Daoy (cell line): Measurements from ENCODE around the gene CHTOP. TPM values are rescaled to one million over a fixed set of nuclear protein-coding genes. Genes with fewer than 3 reads are reported as not detected.
"Not testable (repeated sequence)": the region's sequence is repeated elsewhere in the genome, so short reads cannot be mapped to it uniquely, and the experiment has no call there.

Experiments
- DNase-seq: peaks from one replicate; pipeline ENCODE4 v3.0.0-alpha.2; 2015; ENCODE audit warnings: low read depth
- total RNA-seq: library from RNA; depleted of rRNA; stranded (reverse); fragments of >200 nt; shearing (Covaris generic); gene quantifications from 2 replicates; pipeline ENCODE4 v1.2.3, GENCODE V29; 2014

Gene CHTOP
- total RNA-seq, 1 experiment from 2014 or later: 43.0 TPM

GRCh38 chr1:153659175-153659534, 25.3 kb downstream of the CHTOP start:
- no peak for DNase-seq

DNA sequence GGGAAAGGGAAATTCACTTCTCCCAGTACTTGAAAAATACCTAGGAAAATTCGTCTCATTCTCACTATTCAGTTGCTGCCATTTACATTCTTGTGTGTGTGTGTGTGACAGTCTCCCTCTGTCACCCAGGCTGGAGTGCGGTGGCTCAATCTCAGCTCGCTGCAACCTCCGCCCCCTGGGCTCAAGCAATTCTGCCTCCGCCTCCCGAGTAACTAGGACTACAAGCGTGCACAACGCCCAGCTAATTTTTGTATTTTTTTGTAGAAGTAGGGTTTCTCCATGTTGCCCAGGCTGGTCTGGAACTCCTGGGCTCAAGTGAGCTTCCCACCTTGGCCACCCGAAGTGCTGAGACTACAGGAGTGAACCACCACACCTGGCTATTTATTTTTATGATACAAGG, 25.8 kb downstream of the CHTOP start:
- DNase-seq: no peak

DNA sequence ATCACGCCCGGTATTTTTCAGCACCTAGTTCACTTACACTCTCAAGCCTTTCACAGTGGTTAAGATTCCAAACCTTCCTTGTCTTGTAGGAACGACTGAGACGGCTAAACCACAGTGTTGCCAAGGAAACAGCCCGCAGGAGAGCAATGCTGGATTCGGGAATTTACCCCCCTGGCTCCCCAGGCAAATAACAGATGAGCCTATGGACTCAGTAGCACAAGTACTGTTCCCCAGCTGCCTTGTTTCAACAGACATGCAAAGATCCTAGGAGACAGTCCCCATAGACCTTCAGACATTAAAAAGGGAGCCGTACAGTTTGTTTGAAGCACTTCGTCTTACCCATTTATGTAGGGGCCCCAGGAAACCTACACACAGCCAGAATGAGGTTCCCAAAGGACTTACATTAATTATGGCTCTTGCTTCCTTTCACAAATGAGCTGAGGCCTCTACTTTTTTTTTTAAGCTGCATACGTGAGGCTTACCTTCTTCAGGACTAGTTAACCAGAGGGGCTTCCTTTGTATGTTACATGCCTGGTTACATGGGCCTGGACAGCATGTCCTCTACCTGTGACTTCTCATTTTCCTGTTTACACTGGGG, 27.3 kb downstream of the CHTOP start:
- DNase-seq: peak; percentile 36

DNA sequence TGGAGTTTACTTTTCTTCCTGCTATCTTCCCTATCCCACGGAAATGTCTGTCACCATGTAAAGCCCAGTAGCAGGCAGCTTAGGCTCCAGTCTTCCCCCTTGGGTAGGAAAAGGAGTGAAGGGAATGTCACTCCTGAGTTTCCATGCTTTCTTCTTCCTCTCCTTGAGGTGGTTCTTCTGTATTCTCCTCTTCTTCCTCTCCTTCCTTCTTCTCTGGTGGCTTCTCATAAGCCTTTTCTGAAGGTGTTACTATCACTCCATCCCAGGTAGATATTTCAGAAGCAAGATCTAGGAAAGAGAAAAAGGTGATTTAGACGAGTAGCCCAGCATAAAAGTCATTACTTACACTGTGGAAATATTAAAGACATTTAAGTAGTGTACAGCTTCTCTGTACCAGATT, 28.4 kb downstream of the CHTOP start:
- DNase-seq: no peak

DNA sequence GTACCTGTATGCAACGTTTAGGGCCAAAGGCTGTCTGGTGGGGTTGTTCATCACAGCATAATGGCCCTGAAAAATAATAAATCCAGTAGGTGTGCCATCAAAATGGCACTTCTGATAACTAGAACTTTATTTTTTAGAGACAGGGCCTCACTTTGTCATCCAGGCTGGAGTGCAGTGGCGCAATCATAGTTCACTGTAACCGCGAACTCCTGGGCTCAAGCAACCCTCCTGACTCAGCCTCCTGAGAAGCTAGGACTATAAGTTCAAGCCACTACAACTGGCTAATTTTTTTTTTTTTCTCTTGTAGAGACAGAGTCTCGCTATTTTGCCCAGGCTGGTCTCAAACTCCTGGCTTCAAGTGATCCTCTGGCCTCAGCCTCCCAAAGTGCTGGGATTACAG, 29.3 kb downstream of the CHTOP start:
- DNase-seq: no peak

GRCh38 chr1:153667439-153667838, 33.6 kb downstream of the CHTOP start:
- no peak for DNase-seq

GRCh38 chr1:153668672-153669071, 34.8 kb downstream of the CHTOP start:
- DNase-seq: not testable (repeated sequence)

- DNase-seq: no peak
Observed at GRCh38 chr1:153669606-153670005, 35.7 kb downstream of the CHTOP start.

DNA sequence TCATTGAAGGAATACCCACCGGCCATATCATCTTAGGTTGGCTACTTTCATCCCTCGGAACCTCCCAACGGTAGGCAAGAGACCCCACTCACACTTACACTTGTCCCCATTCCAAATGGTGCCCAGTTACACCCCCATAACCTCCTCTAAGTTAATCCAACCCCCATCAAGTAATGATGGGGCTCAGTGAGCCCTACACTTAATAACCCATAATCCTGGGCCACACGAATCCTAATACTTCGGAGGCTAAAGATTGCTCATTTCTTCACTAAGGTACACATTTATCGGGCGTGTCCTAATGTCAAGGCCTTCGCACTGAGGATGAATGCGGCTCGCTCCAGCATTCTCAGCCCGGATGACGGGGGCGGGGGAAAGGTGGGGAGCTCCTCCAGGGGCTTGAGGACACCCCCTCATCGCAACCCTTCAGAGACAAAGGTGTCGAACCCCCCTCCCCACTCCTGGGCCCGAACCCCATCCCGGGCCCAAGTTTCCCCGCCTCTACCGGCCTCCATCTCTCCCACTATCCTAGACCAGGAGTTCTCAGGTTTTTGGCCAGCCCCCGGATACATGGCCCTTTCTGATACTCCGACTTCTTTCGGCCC, 36.5 kb downstream of the CHTOP start:
- no peak for DNase-seq

GRCh38 chr1:153670859-153671627, 37.2 kb downstream of the CHTOP start, which contains the start of gene ILF2:
Gene ILF2, minus strand, starts transcription at chr1:153670993. Its CDS starts 71 bp downstream, at chr1:153670922.
- DNase-seq: peak; percentile 98

- peak; percentile 82 for DNase-seq
Observed at GRCh38 chr1:153671628-153672353, 37.9 kb downstream of the CHTOP start.

DNA sequence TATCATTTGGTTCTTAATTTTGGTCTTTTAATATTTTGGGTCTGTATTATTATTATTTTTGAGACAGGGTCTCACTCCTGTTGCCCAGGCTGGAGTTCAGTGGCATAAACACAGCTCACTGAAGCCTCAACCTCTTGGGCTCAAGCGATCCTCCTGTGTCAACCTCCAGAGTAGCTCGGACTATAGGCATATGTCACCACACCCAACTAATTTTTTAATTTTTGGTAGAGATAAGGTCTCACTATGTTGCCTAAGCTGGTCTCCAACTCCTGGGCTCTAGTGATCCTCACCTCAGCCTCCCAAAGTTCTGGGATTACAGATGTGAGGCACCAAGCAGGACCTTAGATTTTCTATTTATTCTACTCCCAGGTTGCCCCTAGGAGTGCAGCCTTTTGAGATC, 39.6 kb downstream of the CHTOP start:
- DNase-seq: no peak

- DNase-seq: peak; percentile 61
Observed at GRCh38 chr1:153677718-153678518, 44.1 kb downstream of the CHTOP start.

DNA sequence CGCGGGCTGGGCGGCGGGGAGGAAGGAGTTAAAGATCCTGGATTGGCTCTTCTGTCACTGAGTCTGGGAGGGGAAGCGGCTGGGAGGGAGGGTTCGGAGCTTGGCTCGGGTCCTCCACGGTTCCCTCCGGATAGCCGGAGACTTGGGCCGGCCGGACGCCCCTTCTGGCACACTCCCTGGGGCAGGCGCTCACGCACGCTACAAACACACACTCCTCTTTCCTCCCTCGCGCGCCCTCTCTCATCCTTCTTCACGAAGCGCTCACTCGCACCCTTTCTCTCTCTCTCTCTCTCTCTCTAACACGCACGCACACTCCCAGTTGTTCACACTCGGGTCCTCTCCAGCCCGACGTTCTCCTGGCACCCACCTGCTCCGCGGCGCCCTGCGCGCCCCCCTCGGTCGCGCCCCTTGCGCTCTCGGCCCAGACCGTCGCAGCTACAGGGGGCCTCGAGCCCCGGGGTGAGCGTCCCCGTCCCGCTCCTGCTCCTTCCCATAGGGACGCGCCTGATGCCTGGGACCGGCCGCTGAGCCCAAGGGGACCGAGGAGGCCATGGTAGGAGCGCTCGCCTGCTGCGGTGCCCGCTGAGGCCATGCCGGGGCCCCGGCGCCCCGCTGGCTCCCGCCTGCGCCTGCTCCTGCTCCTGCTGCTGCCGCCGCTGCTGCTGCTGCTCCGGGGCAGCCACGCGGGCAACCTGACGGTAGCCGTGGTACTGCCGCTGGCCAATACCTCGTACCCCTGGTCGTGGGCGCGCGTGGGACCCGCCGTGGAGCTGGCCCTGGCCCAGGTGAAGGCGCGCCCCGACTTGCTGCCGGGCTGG, 44.9 kb downstream of the CHTOP start, which contains the start of gene NPR1:
TSS of gene NPR1 (plus strand) at position 170 of the 818 bp plus-strand sequence. CDS start at position 591, 421 bp downstream.
- peak; percentile 40 for DNase-seq

GRCh38 chr1:153679337-153680119, 45.7 kb downstream of the CHTOP start:
- DNase-seq: no peak

DNA sequence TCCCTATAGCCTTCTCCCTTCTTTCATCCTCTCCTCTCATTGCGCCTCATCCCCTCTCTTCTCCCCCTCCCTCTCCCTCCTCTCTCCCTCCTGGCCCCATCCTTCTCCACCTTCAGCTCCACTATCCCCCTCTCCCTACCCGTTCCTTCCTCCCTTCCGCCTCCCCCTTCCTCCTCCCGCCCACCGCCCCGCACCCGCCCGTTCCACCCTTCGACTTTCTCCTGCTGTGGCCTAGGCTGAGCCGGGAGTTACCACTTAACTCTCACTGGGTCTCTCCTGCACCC, 46.2 kb downstream of the CHTOP start:
- DNase-seq: no peak

DNA sequence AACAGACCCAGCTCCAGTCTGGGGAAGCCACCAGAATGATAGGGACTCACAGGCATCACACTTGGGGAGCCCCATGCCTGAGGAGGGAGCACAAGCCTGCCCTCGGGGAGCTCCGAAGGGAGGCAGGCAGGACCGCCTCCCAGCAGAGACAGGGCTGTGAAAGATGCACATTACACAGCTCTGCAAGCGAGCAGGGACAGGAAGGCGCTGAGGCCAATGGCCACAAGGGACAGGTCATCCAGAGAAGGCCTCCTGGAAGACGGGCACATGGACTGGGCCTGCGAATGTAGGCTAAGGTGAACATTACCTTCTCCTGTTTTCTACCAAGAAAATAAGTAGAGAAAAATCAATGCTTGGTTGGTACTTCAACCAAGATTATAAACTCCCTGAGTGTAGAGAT, 48.9 kb downstream of the CHTOP start:
- no peak for DNase-seq

- no peak for DNase-seq
Observed at GRCh38 chr1:153683854-153684253, 50.0 kb downstream of the CHTOP start.

- no peak for DNase-seq
Observed at GRCh38 chr1:153684892-153685291, 51.0 kb downstream of the CHTOP start.
